HG03520 (cell line): ENCODE results near the gene ENC1.

Experiments used
- ATAC-seq: cut with Tn5 transposase; IDR thresholded peaks from one replicate; pipeline ENCODE4 v1.9.1; 2021; ENCODE audit warnings: mild to moderate bottlenecking, moderate library complexity; ENCODE audit not compliant: unreplicated experiment

The ENC1 gene

GRCh38 chr5:74632947-74633356 lies 7.6 kb downstream of the ENC1 start:
- ATAC-seq, result no peak

DNA sequence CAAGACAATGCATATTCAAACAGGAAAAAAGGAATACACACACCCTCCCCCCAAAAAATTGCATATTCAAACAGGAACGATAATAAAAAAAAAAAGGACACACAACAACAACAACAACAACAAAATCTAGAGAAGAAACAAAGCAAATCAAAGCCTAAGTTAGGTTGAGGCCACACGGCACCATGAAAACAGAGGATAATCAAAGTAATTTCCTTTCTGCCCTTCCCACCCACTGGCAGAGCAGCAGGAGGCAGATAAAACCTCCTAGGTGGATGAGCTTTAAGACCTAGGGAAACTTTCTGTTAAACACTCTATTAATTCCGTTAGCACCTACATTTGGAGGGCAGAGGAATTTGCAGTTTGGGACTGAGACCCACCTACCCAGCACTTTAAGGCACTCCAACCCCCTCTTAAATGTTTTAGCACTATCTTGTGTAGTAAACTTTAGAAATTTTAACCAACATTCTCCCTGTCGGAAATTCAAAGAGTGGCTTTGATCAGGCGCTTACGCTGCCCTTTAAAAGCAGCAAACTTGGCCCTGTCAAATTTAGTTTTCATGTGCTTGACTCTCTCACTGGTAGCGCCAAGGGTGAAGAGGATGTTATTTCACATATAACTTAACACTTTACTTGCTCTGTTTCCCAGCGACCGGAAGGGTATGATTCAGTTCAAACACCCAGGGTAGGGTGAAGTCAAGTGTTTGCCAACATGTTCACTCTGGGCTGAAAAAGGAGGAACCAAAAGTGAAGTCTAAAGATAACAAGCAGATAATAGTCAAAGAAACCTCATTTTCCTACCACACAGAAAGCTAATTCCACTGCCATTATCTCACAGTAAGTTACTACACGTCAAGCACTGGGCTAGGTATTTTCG lies 9.2 kb downstream of the ENC1 start:
- ATAC-seq, result peak; percentile 92

- ATAC-seq, result no peak
These were observed 10.0 kb downstream of the ENC1 start for GRCh38 chr5:74630453-74631066.

GRCh38 chr5:74629326-74629725 lies 11.2 kb downstream of the ENC1 start:
- ATAC-seq, result no peak

GRCh38 chr5:74628359-74628758 lies 12.2 kb downstream of the ENC1 start:
- ATAC-seq, result no peak

DNA sequence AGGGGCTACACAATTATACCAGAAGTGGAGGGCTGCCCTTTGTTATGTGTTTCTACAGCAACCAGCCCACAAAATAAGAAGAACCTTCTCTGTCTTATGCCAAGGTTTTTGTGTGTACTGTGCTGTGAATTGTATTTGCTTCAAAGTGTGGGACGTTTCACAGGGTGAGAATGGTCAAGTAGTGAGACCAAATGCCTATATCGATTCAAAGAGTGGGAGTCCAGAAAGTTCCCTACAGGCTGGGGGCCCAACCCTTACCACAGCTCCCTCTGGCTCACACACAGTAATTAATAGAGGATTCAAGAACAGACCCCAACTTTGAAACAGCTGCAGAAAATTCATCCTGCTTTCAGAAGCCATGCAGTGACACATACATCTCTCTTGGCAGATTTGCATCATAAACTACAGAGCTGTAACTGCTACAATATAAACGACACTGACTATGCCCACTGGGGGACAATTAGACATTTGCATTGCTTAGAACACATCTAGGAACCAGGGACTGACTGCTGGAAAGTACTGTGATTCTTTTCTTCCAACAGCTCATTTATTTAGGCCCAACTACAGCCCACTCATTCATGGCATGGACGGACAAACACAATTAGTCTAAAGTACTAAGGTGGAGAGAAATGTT lies 12.8 kb downstream of the ENC1 start:
- ATAC-seq, result no peak

DNA sequence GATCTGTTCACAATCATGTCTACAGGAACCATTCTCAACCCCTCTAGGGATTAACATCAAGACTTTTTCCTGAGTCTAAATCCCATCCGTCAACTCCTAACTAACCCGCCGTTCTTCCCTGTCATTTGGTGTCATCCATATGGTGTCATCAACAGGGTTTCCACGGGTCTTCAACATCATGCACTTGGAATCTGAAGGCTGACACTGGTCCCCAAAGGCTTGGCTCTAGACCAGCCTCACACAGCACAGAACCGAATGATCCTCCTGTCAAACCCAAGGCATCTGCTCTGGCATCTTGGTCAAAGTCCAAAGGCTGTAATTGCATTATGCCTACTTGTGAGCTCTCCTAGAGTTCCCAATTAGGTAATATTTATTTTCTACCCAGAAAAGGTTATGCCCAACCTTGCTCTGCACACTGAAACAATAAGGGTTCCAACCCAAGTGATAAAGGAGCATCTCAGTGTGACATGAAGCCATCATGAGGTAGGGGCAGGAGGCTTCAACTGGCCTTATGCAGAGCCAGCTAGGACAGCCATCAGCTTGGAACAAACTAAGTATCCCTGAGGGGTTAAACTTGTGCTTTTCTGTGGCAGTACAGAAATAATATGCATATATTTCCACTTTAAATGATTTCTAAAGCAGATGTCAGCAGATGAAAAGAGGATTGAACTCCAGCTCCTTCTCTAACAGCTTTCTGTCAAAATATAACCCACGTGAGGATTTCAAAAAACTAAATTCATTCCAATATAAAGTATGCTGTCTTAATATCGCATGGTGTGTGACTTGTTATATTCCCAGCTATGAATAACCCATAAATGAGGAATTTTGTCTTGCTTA lies 13.9 kb downstream of the ENC1 start:
- no peak for ATAC-seq

GRCh38 chr5:74625742-74626241 lies 14.7 kb downstream of the ENC1 start:
- no peak for ATAC-seq

GRCh38 chr5:74624931-74625505 lies 15.5 kb downstream of the ENC1 start:
- ATAC-seq, result no peak

GRCh38 chr5:74624501-74624900 lies 16.0 kb downstream of the ENC1 start:
- ATAC-seq, result no peak

DNA sequence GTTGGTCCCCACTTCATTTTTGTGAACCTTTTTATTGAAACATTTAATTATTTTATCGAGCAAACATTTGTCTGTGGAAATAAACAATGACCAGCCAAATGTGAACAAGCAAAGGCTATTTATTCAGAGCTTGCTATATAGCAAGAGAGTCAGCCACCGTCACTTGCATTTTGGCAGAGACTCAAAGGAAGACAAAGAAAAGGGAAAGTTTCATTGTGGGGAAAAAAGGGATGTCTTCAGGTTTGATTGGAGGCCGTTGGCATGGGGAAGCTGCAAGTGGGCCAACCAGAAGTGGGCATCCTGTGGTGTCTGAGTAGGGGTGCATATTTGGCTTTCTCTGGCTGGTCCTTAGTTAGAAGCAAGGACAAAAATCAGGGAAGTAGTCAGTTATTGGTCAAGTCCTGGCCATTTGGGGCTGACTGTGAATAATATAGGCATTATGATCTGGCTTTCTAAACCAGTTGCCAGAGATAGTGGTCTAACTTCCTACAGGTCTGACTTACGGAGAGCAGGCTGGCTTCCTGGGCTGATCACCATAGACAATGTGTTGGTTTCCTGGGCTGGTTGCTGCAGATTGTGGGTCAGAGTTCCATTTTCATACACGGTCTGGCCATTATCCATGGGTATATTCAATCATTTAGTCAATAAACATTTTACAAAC lies 16.6 kb downstream of the ENC1 start:
- no peak for ATAC-seq

GRCh38 chr5:74623006-74623611 lies 17.4 kb downstream of the ENC1 start:
- ATAC-seq, result no peak

DNA sequence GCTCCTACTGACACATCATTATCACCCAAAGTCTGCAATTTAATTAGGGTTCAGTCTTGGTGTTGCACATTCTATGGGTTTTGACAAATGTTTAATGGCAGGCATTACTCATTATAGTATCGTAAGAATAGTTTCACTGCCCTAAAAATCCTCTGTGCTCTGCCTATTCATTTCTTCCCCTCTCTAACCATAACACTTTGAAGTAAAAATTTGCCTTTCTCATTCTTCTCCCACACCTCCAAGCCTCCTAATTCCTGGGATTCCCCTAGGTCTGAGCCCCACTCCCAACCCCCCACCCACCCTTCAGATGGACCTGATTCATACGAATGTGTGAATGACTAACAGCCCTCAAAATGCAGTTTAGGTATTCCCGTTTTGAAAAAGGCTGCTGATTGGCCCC lies 18.4 kb downstream of the ENC1 start:
- peak; percentile 71 for ATAC-seq

DNA sequence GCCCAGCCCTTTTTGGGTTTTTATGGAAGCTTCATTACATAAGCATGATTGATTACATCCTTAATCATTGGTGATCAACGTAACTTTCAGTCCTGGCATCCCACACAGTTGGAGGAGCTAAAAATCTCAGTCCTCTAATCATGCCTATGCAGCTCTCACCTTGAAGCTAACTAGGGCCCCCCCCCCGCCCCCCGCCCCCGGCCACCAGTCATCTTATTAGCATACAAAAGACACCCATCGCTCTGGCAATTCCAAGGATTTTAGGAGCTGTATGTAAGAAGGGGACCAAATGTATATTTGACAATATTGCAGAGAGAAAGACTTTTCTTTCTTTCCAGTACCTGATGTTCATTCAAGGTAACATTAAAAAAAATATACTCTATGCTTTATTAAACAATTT lies 19.0 kb downstream of the ENC1 start:
- no peak for ATAC-seq

DNA sequence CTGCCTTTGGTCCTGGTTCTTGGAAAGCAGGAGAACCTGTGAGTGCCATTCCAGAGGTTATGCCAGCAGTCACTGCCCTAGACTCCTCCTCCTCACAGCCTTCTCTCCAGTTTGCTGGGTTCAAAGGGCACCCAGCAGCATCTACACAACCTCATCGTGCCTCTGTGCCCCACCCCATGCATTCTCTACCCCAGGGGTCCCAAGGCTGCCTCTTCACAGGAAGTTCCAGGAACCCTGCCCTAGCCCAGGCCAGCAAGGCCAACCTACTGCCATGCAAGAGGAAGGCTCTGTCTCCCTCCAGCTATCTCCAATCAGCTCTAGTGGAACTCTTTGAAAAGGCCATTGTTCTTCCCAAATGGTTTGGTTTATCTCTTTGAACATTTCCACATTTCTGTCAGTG lies 21.2 kb downstream of the ENC1 start:
- no peak for ATAC-seq

DNA sequence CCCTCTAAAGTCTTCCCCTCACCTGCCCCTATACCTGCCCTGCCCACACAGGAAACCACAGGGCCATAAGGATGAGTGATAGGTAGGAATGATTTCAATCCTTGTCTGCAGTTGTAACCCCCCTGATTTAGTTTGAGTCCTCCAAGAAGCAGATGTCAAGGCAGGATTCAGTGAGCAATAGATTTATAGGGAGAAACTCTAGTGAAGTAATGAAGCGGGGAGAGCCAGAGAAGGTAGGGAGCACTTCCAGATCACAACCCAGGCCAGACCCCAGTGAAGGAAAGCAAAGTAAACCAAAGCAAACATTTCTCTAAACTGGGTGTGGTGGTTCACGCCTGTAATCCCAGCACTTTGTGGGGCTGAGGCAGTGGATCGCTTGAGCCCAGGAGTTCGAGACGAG lies 22.4 kb downstream of the ENC1 start:
- no peak for ATAC-seq

DNA sequence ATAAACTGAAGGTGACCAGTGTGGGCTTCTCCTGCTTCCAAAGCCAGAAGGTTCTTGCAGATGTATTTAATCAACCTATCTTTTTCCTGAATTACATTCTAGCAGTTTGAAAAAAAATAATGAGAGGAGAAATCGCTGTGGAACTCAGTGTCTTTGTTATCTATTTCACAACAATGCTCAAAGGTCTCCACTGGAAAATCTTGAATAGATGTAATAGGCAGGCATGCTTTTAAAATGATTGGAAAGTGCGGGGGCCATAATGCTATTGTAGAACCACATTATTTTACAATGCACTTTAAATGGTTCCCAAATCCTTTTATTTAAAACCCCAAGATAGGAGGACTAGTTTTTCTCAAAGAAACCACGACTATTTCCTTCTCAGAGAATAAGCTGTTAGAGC lies 23.3 kb downstream of the ENC1 start:
- no peak for ATAC-seq

- no peak for ATAC-seq
These were observed 24.0 kb downstream of the ENC1 start for GRCh38 chr5:74616236-74617146.

DNA sequence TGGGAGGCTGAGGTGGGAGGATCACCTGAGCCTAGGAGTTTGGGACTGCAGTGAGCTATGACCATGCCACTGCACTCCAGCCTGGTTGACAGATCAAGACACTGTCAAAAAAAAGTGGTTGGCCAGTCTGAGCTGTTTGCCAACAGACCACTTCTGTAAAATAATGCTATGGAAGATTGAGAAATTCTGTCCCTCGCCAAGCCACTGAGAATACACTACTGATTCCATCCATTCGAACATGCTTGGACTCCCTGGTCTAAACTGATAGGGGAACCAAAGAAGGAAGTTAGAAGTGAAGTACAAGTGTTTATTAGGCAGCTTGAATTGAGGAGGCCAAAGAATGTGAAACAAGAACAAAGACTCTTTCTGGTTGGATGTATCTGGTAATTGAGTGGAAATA lies 27.2 kb downstream of the ENC1 start:
- no peak for ATAC-seq
